HepG2 (cell line): ENCODE results near the gene KIAA1755. TPM values are rescaled to one million over a fixed set of nuclear protein-coding genes. Genes with fewer than 3 reads are reported as not detected.

Experiments used
- ARID3A ChIP-seq: IDR thresholded peaks from 2 replicates; pipeline ENCODE4 v1.6.1; 2012; ENCODE audit warnings: low read depth, low read length, improper control_type of control experiment
- CENPT ChIP-seq: sonication (generic); formaldehyde crosslinking; IDR thresholded peaks from 2 replicates; pipeline ENCODE4 v1.8.0; 2022; ENCODE audit warnings: low read depth, mild to moderate bottlenecking, moderate library complexity, missing genetic modification reagents
- EP300 ChIP-seq, 3 experiments: sonication (generic) in 1 of 3; formaldehyde crosslinking in 1 of 3; IDR thresholded peaks; 2 replicates each; pipeline versions ENCODE4 v1.5.1 to v1.6.1; 2011 to 2020; ENCODE audit warnings: low read depth in 2 of 3, low read length in 2 of 3, borderline replicate concordance in 1 of 3, improper control_type of control experiment in 1 of 3, mild to moderate bottlenecking in 1 of 3, missing genetic modification reagents in 1 of 3, moderate library complexity in 1 of 3
- FOXA3 ChIP-seq: IDR thresholded peaks from 2 replicates; pipeline ENCODE4 v1.6.1; 2016; ENCODE audit warnings: missing genetic modification reagents, missing compliant biosample characterization
- FOXK1 ChIP-seq: sonication (generic); formaldehyde crosslinking; IDR thresholded peaks from 2 replicates; pipeline ENCODE4 v1.4.0; 2020; ENCODE audit warnings: low read depth, missing genetic modification reagents, borderline replicate concordance
- HIVEP1 ChIP-seq: sonication (generic); formaldehyde crosslinking; IDR thresholded peaks from 2 replicates; pipeline ENCODE4 v1.4.0; 2020; ENCODE audit warnings: mild to moderate bottlenecking, missing genetic modification reagents
- IRF2 ChIP-seq: IDR thresholded peaks from 2 replicates; pipeline ENCODE4 v1.6.1; 2018; ENCODE audit warnings: missing genetic modification reagents, missing compliant biosample characterization
- MAF1 ChIP-seq: sonication (generic); formaldehyde crosslinking; IDR thresholded peaks from 2 replicates; pipeline ENCODE4 v1.5.0; 2020; ENCODE audit warnings: missing genetic modification reagents, borderline replicate concordance
- NFAT5 ChIP-seq: sonication (generic); formaldehyde crosslinking; IDR thresholded peaks from 2 replicates; pipeline ENCODE4 v1.4.0; 2020; ENCODE audit warnings: missing genetic modification reagents
- RARA ChIP-seq: IDR thresholded peaks from 2 replicates; pipeline ENCODE4 v1.6.1; 2016; ENCODE audit warnings: missing genetic modification reagents, missing compliant biosample characterization
- ZBTB4 ChIP-seq: sonication (generic); formaldehyde crosslinking; IDR thresholded peaks from 2 replicates; pipeline ENCODE4 v1.4.0; 2020; ENCODE audit warnings: missing genetic modification reagents, mild to moderate bottlenecking, borderline replicate concordance
- ZBTB7B ChIP-seq: sonication (generic); formaldehyde crosslinking; IDR thresholded peaks from 2 replicates; pipeline ENCODE4 v1.4.0; 2020; ENCODE audit warnings: missing genetic modification reagents
- ZKSCAN8 ChIP-seq: IDR thresholded peaks from 2 replicates; pipeline ENCODE4 v1.6.1; 2016; ENCODE audit warnings: borderline replicate concordance, missing genetic modification reagents, missing compliant biosample characterization
- ZNF121 ChIP-seq: sonication (generic); formaldehyde crosslinking; IDR thresholded peaks from 2 replicates; pipeline ENCODE4 v1.5.0; 2020; ENCODE audit warnings: mild to moderate bottlenecking, missing genetic modification reagents
- ZNF180 ChIP-seq: sonication (generic); formaldehyde crosslinking; IDR thresholded peaks from 2 replicates; pipeline ENCODE4 v1.4.0; 2020; ENCODE audit warnings: low read depth, missing genetic modification reagents, borderline replicate concordance
- ZNF468 ChIP-seq: sonication (generic); formaldehyde crosslinking; IDR thresholded peaks from 2 replicates; pipeline ENCODE4 v1.8.0; 2022; ENCODE audit warnings: mild to moderate bottlenecking, moderate library complexity, missing genetic modification reagents
- ZNF7 ChIP-seq: IDR thresholded peaks from 2 replicates; pipeline ENCODE4 v1.6.1; 2016; ENCODE audit warnings: missing biosample characterization, missing genetic modification reagents
- polyA plus RNA-seq, 8 experiments: library from polyadenylated mRNA; depleted of rRNA in 3 of 8; stranded (reverse) in 7 of 8; unstranded in 1 of 8; fragments of >200 nt; fragmentation: Illumina TruSeq in 4 of 8; extraction: Trizol in 4 of 8; gene quantifications; 2 replicates each; pipeline versions ENCODE4 v1.2.1 to v1.2.3, GENCODE V29; 2011 to 2016; ENCODE audit warnings: low read depth in 4 of 8, missing spikeins in 1 of 8, mixed read lengths in 1 of 8; ENCODE audit not compliant: insufficient read depth in 1 of 8
- total RNA-seq, 5 experiments: library from RNA; depleted of rRNA; stranded (reverse); fragments of >200 nt; fragmentation: Illumina TruSeq; extraction: Trizol; gene quantifications; 2 replicates each; pipeline ENCODE4 v1.2.3, GENCODE V29; 2016; ENCODE audit warnings: low read depth in 1 of 5

The KIAA1755 gene
- total and polyA plus RNA-seq, 2 of the 13 experiments (the other 11 are each of a cell fraction or from before 2014, with no cell fraction given), result 0.04 TPM; not detected in 1

GRCh38 chr20:38165089-38165965 is 95.2 kb downstream of the KIAA1755 start, which contains the start of gene TGM2 (continued):
- TF ChIP-seq FOXK1 (CRISPR knock-in tag), result peak; percentile 92
- no peak for TF ChIP-seq ARID3A
- TF ChIP-seq NFAT5 (CRISPR knock-in tag), result peak; percentile 34; the same call in 1 of the 2 replicates
- peak in 1 of 2 experiments; percentile 57; a peak in 2 of 4 replicates for TF ChIP-seq EP300 (IDR thresholded peaks at IDR 0.05; ENCODE audit: low read depth in 2 of 2, low read length in 2 of 2)
- TF ChIP-seq EP300 (CRISPR knock-in tag; IDR thresholded peaks at IDR 0.05; ENCODE audit: borderline replicate concordance), result no peak; the same call in 1 of the 2 replicates
- TF ChIP-seq MAF1 (CRISPR knock-in tag), result 0 out of 2 replicates have a peak, but pooled peaks have one; percentile 58
- peak; percentile 67; the same call in 1 of the 2 replicates for TF ChIP-seq ZBTB4 (CRISPR knock-in tag)
- TF ChIP-seq ZKSCAN8, result peak; percentile 90; the same call in 1 of the 2 replicates
- TF ChIP-seq ZNF468 (CRISPR knock-in tag), result 0 out of 2 replicates have a peak, but pooled peaks have one; percentile 32
- peak; percentile 45; the same call in 1 of the 2 replicates for TF ChIP-seq ZNF121
- 0 out of 2 replicates have a peak, but pooled peaks have one; percentile 41 for TF ChIP-seq ZNF7 (CRISPR knock-in tag)
- no peak for TF ChIP-seq ZNF180 (CRISPR knock-in tag)
- peak; percentile 67; the same call in 1 of the 2 replicates for TF ChIP-seq HIVEP1 (CRISPR knock-in tag)
- TF ChIP-seq IRF2 (CRISPR knock-in tag), result peak; percentile 89
- peak; percentile 58 for TF ChIP-seq RARA (CRISPR knock-in tag)
- TF ChIP-seq ZBTB7B (CRISPR knock-in tag), result peak; percentile 92
- TF ChIP-seq FOXA3 (CRISPR knock-in tag), result peak; percentile 70
- TF ChIP-seq CENPT (CRISPR knock-in tag), result 0 out of 2 replicates have a peak, but pooled peaks have one; percentile 81
